Stimulated activated CD4-positive, alpha-beta T cell treated with anti-CD3 and anti-CD28 coated beads, Interleukin-4, amount 100 ng/mL, for 1 hour (primary cell): ENCODE measurements around the gene FDXACB1.

ENCODE experiments used
- DNase-seq: peaks from one replicate; pipeline ENCODE4 v3.0.0-alpha.2; 2020

FDXACB1 gene, protein sequence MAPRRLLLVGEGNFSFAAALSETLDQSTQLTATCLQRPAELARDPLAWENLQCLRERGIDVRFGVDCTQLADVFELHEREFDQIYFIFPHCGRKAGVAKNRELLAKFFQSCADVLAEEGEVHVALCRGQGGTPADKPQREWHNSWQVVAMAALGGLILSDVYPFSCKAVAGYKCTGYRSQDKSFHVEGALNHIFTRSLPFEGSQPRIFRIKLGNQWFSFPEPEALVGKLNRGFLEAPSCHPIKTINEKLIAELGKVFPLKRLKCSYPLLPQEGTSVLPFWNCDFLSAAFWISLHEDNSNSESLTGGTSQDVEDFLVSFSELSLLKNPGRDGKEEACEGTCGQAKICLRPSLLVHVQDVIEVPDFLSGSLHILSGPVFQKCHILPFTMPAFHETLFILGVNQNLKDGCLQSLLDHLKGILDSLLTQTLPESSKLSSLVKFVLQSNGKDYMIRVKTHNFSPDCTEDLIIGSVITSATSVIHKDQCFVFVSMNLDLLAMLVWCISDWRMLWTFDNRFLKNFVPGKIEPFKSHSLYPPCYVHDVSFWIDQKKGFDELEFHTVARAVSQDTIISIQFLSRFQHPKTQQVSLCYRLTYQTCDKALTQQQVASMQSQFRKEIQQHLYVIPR

DNA sequence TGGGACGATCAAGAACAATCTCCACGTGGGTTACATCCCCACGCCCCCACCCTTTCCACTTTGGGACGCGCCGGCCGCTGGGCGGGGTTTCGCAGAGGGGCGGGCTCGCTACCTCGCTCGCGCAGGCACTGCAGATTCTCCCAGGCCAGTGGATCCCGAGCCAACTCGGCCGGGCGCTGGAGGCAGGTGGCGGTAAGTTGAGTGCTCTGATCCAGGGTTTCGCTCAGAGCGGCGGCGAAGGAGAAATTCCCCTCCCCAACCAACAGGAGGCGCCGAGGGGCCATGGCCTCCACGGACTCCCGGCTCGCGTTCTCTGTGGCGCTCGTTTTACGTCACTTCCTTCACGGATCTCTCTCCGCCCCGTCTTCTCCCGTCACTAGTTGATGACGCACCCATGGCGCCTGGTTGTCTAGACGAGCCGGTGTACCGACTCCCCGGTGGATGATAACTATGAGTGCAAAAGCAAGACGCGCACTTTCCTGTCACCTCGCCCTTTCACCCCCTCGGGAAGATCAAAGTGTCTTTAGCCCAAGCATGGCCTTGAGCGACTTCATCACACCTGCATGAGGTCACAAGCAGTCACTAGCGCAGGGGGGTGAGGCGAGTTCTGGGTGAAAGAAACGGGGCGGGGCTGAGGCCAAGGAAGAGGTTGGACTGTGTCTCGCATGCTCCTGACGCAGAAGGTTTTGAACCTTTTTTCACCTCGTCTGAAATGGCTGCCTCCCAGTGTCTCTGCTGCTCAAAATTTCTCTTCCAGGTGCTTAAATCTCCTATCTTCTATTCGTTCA, at the start of gene FDXACB1, which contains the start of gene CFAP68:
Gene FDXACB1 (minus strand): TSS at position 317 of the 788 bp plus-strand sequence. CDS start 33 bp downstream, at position 284.
Gene CFAP68 (plus strand): TSS at position 693 of the 788 bp plus-strand sequence. CDS start 20 bp downstream, at position 713.
- peak; percentile 89 for DNase-seq

DNA sequence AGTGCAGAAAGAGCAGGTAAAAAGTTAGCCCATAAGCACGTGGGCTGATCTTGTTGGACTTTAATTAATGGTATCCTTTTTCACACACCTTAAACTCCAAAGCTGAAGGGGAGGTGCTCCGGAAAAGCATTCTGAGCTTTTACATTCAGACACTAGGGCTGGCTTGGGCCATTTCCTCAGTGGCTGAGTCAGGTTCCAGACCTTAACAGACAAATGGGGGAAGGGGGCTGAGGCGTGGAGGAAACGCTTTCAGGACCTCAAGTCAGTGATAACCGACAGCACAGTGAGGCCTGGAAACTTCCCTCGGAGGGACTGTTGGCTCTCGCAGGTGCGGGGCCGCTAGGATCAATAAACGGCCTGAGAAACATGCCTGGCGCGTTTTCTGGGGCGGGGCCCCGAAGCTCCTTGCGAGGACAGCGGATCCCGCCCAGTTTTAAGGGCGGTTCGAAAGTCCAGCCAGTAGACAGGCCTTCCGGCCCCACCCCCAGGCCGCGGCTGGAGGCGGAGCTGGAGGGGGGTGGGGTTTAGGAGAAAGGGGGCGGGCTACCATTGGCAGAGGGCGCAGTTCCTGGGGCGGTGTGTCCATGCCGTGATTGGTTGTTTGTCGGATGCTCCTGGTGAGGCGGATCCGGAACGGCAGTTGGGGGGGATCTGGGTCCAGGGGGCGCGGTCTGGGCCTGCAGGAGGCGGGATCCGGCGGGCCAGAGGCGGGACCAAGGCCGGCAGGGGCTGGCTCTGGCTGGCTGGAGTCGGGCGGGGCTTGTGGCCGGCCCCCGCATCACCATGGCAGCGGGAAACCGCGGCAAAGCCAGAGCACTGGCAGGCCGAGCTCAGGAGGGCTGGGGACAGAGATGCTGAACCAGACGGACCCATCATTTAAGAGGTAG, 47.8 kb upstream of the FDXACB1 start:
- DNase-seq, result peak; percentile 91

DNA sequence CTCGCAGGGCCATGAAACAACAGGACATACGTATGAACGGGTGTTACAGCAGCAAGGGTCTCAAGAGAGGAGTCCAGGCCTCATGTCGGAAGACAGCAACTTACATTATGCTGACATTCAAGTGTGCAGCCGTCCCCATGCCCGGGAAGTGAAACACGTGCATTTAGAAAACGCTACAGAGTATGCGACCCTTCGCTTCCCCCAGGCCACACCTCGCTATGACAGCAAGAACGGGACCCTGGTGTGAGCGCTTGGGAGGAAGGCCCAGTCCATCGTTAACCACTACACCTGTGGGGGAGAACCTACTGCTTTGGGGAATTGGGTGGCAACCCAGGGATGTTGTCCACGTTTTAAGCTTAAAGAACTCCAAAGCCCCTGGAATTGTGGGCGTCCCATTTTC, 47.0 kb upstream of the FDXACB1 start:
- DNase-seq, result no peak

DNA sequence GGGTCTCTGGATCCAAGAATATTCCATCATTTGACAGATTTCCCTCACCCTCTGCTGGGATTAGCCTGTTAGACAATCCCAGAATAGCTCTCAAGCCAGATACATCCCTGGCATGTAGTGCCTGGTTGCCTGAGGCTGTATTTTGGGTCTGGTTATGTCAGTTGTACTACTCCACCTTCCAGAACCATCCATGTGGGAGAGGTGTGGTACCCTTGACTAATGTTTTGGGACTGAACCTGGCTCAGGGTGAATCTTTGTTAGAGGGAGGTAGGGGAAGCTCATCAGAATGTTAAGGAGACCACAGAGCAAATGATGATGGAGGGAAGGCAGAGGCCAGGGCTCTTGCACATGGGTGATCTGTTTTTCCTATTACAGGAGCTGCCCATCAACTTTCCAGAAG, 45.0 kb upstream of the FDXACB1 start:
- DNase-seq, result no peak

DNA sequence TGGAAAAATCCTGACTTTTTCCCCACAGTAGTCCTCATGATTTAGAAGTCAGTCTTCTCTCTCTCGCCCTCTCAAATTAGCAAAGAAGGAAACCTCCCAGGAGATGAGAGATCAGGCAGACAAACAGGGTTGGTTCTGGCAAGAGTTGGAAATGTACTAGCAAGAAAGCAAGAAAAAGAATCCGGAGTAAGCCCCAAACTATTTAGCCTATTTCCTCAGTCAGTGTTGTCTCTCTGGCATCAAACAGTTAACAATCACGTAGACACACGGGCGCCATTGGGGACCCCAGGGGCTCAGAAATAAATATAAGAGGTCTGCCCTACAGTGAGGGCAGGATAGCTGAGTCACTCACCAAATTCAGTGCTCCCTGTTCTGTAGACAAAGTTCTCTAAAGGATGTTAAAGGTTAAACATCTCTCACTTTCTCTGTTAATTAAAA, 44.4 kb upstream of the FDXACB1 start:
- no peak for DNase-seq

DNA sequence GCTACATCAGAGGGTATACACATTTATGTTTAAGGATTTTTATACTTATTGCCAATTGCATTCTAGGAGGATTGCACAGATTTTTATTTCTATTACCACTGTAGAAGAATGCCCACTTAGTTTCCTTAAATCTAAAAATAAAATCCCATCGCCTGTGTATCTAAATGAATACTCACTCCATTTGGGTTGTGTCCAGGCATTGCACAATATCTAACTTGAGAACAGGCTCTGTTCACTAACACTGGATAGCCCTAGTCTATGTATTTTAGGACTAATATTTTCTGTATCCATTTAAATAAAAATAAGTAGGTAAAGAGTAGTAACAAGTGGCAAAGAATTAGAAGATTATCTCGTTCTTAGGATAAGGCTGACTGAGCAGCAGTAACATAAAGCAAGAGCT, 43.8 kb upstream of the FDXACB1 start:
- DNase-seq, result no peak

DNA sequence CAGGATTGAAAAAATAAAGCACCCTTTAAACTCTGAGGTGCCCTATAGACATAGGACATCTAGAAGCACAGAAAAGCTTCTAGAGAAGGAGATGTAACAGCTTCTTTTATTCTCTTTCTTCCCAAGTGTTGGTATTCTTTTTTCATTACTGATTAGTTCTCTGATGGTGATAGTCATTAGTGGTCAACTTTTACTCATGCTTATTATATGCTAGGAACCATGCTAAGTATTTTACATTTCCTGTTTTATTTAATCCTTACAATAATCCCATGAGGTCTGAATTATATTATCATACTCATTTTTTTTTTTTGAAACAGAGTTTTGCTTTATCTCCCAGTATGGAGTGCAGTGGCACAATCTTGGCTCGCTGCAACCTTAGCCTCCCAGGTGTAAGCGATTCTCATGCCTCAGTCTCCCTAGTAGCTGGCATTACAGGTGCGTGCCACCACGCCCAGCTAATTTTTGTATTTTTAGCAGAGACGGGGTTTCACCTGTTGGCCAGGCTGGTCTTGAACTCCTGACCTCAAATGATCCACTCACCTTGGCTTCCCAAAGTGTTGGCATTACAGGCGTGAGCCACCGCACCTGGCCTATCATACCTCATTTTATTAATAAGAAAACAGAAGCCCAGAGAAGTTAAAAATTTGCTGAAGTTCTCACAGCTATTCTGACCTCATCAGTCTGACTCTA, 42.7 kb upstream of the FDXACB1 start:
- DNase-seq, result no peak

DNA sequence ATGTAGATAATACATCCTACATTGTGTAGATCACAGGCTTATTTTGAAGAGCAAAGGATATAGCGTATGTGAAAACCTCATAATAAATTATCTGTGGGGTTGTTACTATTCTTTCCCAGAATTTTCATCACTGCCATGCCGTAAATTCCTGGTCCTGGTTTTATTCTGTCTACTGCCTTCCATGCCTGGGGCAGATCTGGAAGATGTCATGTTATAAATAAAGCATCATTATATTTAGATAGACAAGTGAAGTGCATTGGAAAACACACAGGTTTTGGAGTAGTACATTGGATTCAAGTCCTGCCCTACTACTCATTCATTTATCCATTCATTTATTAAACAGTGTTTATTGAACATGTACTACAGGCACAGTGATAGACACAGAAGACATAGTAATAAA, 41.9 kb upstream of the FDXACB1 start:
- DNase-seq, result no peak

DNA sequence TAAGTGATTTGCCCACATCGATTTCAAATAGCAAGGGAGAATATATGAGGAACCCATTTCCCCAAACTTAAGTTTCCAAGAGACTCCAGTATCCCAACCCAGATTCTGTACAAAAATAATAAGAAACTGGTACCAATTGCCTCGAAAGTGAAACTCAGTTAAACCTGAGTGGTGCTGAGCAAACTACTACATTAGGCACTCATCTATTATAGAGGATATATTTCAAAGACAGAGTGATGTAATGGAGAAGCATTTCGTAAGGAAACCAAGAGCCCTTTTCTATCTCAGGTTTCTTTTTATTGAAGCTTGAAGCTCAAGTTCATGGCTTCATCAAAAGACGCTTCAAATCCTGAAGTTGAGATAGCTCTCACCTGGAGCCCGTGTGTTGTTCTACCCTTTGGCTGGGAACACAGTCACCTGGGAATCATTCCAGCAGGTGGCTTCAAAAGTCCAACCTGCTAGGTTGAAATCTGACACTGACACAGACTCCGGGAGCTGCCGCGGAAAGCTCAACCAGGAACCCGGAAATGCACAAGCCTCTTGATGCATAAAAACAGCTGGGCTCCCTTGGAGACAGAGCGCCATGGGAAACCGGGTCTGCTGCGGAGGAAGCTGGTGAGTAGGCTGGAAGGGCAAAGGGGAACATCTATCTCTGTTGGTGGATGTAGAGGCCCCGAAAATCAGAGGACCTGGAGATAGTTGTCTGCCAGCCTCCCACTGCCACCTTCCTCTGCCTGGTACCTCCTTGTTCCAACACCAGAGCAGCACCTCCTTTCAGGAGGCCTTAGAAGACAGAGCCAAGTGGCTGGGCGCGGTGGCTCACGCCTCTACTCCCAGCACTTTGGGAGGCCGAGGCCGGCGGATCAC, 39.7 kb upstream of the FDXACB1 start, which contains the start of gene C11orf52:
Gene C11orf52 (plus strand): TSS at position 524 of the 867 bp plus-strand sequence. CDS start 60 bp downstream, at position 584.
- DNase-seq, result no peak

DNA sequence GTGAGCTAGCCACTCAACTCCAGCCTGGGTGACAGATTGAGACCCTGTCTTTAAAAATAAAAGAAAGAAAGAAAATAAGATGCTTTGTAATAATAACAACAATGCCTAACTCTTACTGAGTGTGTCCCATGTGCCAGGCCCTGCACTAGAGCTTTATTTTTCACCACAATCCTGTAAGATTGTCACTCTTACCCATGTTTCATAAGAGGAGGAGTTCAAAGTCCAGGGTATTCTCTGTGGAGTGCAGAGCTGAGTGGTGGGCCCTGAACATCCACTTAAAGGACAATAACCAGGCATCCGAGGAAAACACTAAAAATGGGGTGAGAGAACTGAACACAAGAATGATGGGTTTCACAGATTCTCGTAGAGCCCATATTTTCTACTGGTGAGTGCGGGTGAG, 38.8 kb upstream of the FDXACB1 start:
- no peak for DNase-seq

DNA sequence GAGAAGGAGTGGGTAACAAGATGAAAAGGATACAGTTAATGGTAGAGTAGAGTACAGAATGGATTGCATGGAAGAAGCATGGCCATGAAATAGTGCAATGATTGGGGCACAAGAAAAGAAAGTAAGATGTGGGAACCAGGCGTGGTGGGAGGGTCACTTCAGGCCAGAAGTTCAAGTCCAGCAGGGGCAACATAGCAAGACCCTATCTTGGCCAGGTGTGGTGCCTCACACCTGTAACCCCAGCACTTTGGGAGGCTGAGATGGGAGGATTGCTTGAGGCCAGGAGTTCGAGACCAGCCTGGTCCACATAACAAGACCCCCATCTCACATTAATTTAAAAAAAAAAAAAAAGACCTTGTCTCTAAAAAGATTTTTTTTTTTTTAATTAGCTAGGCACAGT, 38.3 kb upstream of the FDXACB1 start:
- DNase-seq, result no peak

DNA sequence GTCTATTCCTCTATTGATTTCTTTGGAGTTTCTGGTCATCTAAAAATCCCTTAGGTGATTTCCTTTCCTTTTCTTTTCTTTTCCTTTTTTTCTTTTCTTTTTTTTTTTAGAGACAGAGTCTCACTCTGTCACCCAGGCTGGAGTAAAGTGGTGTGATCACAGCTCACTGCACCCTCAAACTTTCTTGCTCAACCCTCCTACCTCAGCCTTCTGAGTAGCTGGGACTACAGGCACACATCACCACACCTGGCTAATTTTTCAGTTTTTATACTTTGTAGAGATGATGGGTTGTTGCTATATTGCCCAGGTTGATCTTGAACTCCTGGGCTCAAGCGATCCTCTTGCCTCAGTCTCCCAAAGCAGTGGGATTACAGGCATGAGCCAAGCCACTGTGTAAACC, 37.8 kb upstream of the FDXACB1 start:
- DNase-seq, result no peak

DNA sequence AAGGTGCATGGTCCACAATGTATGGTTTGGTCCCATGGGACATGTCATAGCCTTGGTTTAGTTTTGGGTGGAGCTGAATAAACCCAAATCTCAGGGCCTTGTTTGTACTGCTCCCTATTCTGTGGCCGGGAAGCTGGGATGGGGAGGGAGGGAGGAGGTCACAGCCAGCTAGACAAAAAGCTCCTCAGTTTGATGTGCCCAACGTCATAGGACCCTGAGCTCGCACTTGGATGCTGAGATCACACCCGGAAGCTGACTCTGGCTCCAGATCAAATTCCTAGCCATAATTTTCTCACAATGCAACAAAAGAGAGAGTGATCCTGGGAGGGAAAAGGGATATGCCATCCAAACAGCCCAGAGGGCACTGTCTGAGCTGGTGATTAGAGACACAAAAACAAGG, 35.0 kb upstream of the FDXACB1 start:
- no peak for DNase-seq

DNA sequence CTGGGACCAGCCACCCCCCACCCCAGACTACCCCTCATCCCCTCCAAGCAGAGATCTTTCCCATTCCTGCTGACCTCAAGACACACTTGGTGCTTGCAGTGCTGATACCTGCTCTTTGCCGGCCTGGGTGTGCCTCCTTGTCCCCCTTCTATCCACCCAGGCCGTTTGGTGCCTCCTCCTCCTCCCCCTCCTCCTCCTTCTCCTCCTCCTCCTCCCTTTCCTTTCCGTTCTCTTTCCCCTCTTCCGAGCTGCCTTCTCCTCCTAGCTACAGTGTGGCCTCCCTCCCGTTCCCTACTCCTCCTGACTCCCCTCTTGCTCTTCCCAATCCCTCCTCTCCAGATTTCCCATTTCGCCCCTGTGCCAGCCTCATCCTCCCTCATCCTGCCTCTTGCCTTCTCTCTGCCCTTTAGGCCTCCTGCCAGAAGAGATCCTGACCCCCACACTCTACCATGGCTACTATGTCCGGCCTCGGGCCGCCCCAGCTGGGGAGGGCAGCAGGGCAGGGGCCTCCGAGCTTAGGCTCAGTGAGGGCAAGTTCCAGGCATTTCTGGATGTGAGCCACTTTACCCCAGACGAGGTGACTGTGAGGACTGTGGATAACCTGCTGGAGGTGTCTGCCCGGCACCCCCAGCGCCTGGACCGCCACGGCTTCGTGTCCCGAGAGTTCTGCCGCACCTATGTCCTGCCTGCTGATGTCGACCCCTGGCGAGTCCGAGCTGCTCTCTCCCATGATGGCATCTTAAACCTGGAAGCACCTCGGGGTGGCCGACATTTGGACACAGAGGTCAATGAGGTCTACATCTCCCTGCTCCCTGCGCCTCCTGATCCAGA, 34.3 kb upstream of the FDXACB1 start:
- DNase-seq, result no peak

DNA sequence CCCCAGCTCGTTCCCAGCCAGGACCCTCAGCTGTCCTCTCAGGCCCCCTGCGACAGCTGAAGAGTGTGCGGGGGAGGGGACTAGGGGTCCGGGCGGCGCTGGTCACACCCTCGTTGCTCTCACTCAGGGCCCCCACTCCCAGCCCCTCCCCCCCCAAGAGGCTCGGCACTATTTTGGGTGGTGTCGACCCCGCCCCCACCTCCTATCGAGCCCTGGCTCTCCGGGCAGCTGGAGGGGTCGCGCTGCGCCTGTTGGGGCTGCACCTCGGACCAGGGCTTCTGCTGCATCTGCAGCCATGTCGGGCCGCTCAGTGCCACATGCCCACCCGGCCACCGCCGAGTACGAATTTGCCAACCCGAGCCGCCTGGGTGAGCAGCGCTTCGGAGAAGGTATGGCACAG, 33.6 kb upstream of the FDXACB1 start, which contains the start of gene HSPB2:
Gene HSPB2 (plus strand): TSS at position 200 of the 400 bp plus-strand sequence. CDS start 96 bp downstream, at position 296.
- DNase-seq, result no peak

DNA sequence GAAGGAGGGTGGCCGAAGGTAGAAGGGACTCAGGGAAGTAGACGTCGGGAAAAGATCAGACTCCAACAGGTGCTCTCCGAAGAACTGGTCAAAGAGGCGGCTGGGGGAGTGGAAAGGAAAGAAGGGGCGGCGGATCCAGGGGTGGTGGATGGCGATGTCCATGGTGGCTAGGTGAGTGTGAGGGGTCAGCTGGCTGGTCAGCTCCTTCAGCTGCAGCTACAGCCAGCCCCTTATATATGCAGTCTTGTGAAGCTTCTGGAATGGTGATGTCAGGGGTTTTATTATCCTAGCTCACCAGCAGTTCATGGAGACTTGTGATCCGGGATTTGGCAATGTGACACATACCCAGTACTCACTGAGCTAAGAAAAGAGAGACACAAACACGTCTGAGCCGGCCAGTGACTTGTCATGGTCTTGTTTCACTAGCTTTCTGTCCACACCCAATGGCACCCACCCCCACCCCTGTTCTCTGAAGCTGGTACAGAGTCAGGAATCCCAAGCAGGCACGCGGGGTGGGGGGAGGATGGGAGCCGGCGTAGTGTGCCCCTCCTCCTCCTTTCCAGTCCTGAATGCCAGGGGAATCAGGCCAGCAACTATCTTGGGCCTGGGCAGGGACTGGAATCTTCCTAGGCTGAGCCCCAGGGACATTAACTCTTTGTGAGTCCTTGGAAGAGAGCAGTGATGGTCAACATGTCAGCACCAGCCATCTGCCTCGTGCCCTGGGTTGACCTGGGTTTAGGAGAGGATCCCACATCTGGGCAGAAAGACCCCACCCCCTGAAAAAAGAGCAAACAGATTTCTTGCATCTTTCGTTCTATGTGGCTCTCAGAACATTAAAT, 32.8 kb upstream of the FDXACB1 start, which contains the start of gene CRYAB:
Gene CRYAB (minus strand): TSS at position 208 of the 839 bp plus-strand sequence. CDS start 46 bp downstream, at position 162.
- no peak for DNase-seq

DNA sequence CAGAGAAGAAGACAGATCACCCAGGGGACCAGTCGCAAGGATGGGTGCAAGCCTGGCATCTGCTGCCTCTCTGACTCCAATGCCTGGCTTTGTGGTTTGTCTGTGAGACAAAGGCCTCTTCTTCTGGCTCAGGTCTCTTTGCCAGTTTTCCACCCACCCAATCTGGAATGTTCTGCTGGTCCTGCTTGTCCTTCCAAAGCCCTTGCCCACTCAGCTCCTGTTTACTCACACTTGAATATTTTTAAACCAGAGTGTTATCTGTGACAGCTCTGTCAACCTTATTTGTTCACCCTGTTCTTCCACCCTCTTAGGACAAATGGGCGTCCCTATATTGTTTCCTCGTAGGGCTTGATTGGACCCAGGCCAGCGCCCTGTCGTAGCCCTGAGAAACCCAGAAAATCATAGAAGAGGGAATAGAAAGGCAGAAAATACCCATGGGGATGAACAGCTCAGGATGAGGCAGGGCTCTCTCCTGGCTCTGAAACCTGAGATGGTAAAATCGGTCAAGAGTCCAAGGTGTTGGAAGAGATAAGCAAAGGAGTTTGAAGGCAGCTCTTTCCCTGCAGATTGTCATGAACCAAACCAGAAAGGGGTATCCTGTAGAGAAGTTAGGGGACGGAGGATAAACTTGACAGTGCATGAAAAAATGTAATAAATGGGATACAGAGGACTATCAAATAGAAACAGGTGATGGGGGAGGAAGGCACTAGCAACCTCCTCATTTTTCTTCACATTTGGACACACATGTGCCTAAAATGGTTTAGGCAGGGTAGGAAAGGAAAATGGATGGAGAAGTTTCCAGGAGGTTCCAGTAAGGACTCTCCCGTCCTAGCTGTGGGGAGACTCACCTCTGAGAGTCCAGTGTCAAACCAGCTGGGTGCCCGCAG, 32.0 kb upstream of the FDXACB1 start:
- DNase-seq, result no peak
